HCT116 (cell line): ENCODE data around the gene LRRC42. TPM values are rescaled to one million over a fixed set of nuclear protein-coding genes. Genes with fewer than 3 reads are reported as not detected.
"Not testable (repeated sequence)": the region's sequence is repeated elsewhere in the genome, so short reads cannot be mapped to it uniquely, and the experiment has no call there.

Source experiments
- ATAC-seq: fragments of 200-7000 bp; cut with Tn5 transposase; 2 replicates; pipeline ENCODE4 v1.9.1; 2020; ENCODE audit warnings: mild to moderate bottlenecking, moderate library complexity
- BruUV-seq: library from RNA; stranded (reverse); fragments of 400-500 nt; replicated peaks from 2 replicates; lab custom pipeline; 2021; lab: Mats Ljungman, UMichigan
- CTCF ChIA-PET: fragments of 300-600 bp; sonication (Branson Sonifier 250); formaldehyde crosslinking; loops from one replicate; lab custom pipeline; 2021; ENCODE audit warnings: antibody characterized with exemption; lab: Charles Lee
- POLR2A ChIA-PET: fragments of 300-600, 350-600 bp; sonication (Branson Sonifier 250); formaldehyde crosslinking; loops from one replicate; lab custom pipeline; 2021; ENCODE audit warnings: antibody characterized with exemption; lab: Charles Lee
- RAD21 ChIA-PET, 2 experiments: fragments of 300-600 bp; sonication (Branson Sonifier 250); formaldehyde crosslinking; loops; one replicate each; lab custom pipeline; 2023; ENCODE audit warnings: low total read pairs in 2 of 2; ENCODE audit not compliant: uncharacterized antibody in 2 of 2, unreplicated experiment in 2 of 2, low non-redundant PET in 1 of 2; lab: Charles Lee
- DNase-seq: peaks from one replicate; pipeline ENCODE4 v3.0.0-alpha.2; 2010; ENCODE audit warnings: low read depth, low spot score
- H2AFZ ChIP-seq: fragments of 200-600 bp; shearing (Covaris generic), sonication (generic); 2 replicates; pipeline ENCODE4 v1.6.1; 2017; ENCODE audit warnings: low read depth, mixed run types, mixed read lengths, antibody characterized with exemption, low read length; ENCODE audit not compliant: poor library complexity, severe bottlenecking
- H3K27ac ChIP-seq: 2 replicates; pipeline ENCODE4 v1.5.1; 2012; ENCODE audit warnings: low read depth, low read length
- H3K27me3 ChIP-seq: fragments of 200-600 bp; sonication (generic); 2 replicates; pipeline ENCODE4 v1.6.1; 2016; ENCODE audit warnings: mixed run types, low read length, mixed read lengths; ENCODE audit not compliant: insufficient read depth
- H3K36me3 ChIP-seq, 2 experiments: fragments of 200-500 bp in 1 of 2; fragments of 200-600 bp in 1 of 2; sonication (Bioruptor generic) in 1 of 2; sonication (generic) in 1 of 2; 2 replicates each; pipeline versions ENCODE4 v1.5.1 to v1.6.1; 2014 to 2016; ENCODE audit warnings: low read length in 2 of 2, inconsistent platforms in 1 of 2, mixed read lengths in 1 of 2, mixed run types in 1 of 2; ENCODE audit not compliant: insufficient read depth in 2 of 2, control insufficient read depth in 1 of 2
- H3K4me1 ChIP-seq, 2 experiments: fragments of 200-600 bp in 1 of 2; sonication (generic) in 1 of 2; 2 replicates each; pipeline versions ENCODE4 v1.5.1 to v1.6.1; 2012 to 2017; ENCODE audit warnings: low read length in 2 of 2, inconsistent platforms in 1 of 2, mild to moderate bottlenecking in 1 of 2, mixed read lengths in 1 of 2, mixed run types in 1 of 2, moderate library complexity in 1 of 2; ENCODE audit not compliant: insufficient read depth in 2 of 2, control insufficient read depth in 1 of 2
- H3K4me2 ChIP-seq: fragments of 200-600 bp; sonication (generic); 2 replicates; pipeline ENCODE4 v1.6.1; 2017; ENCODE audit warnings: mixed run types, low read length, mixed read lengths
- H3K4me3 ChIP-seq, 2 experiments: fragments of 200-600 bp in 1 of 2; sonication (generic) in 1 of 2; replicated peaks in 1 of 2; 2 replicates each; pipeline ENCODE4 v1.5.1; 2011 to 2016; ENCODE audit warnings: low read length in 2 of 2, control low read depth in 1 of 2, low read depth in 1 of 2, mild to moderate bottlenecking in 1 of 2, mixed read lengths in 1 of 2, mixed run types in 1 of 2
- H3K79me2 ChIP-seq: fragments of 200-600 bp; sonication (generic); 2 replicates; pipeline ENCODE4 v1.6.1; 2017; ENCODE audit warnings: mild to moderate bottlenecking, mixed run types, low read length, moderate library complexity, mixed read lengths; ENCODE audit not compliant: insufficient read depth
- H3K9ac ChIP-seq: fragments of 200-600 bp; sonication (generic); 2 replicates; pipeline ENCODE4 v1.6.1; 2016; ENCODE audit warnings: low read length, mixed read lengths
- H3K9me2 ChIP-seq: fragments of 200-600 bp; sonication (generic), shearing (Covaris generic); 2 replicates; pipeline ENCODE4 v1.6.1; 2017; ENCODE audit warnings: mixed run types, mild to moderate bottlenecking, moderate library complexity; ENCODE audit not compliant: insufficient read depth
- H3K9me3 ChIP-seq, 2 experiments: fragments of 200-500 bp in 1 of 2; fragments of 200-600 bp in 1 of 2; sonication (Bioruptor generic) in 1 of 2; sonication (generic) in 1 of 2; 2 replicates each; pipeline ENCODE4 v1.6.1; 2014 to 2017; ENCODE audit warnings: low read length in 2 of 2, mixed read lengths in 2 of 2, inconsistent platforms in 1 of 2, low read depth in 1 of 2, mild to moderate bottlenecking in 1 of 2, mixed run types in 1 of 2, moderate library complexity in 1 of 2; ENCODE audit not compliant: control insufficient read depth in 1 of 2, insufficient read depth in 1 of 2
- H4K20me1 ChIP-seq: fragments of 200-600 bp; sonication (generic), shearing (Covaris generic); 2 replicates; pipeline ENCODE4 v1.6.1; 2017; ENCODE audit warnings: mixed run types, mild to moderate bottlenecking, moderate library complexity; ENCODE audit not compliant: insufficient read depth
- CBX3 ChIP-seq: IDR thresholded peaks from 2 replicates; pipeline ENCODE4 v1.6.1; 2012; ENCODE audit warnings: low read depth
- EGR1 ChIP-seq: IDR thresholded peaks from 2 replicates; pipeline ENCODE4 v1.6.1; 2012; ENCODE audit warnings: low read depth
- EZH2 ChIP-seq: fragments of 200-600 bp; sonication (generic); IDR thresholded peaks from 2 replicates; pipeline ENCODE4 v1.6.1; 2017; ENCODE audit warnings: antibody characterized with exemption, mixed run types
- EZH2phosphoT487 ChIP-seq: fragments of 200-600 bp; IDR thresholded peaks from 2 replicates; pipeline ENCODE4 v1.6.1; 2018; ENCODE audit warnings: antibody characterized with exemption, borderline replicate concordance
- FOSL1 ChIP-seq: IDR thresholded peaks from 2 replicates; pipeline ENCODE4 v1.6.1; 2012; ENCODE audit warnings: low read depth
- POLR2A ChIP-seq: IDR thresholded peaks from 2 replicates; pipeline ENCODE4 v1.7.0; 2011; ENCODE audit warnings: borderline replicate concordance; ENCODE audit not compliant: insufficient read depth, insufficient read length; ENCODE audit errors: extremely low read depth
- POLR2AphosphoS5 ChIP-seq: IDR thresholded peaks from 2 replicates; pipeline ENCODE4 v1.6.1; 2011; ENCODE audit warnings: mild to moderate bottlenecking, low read depth, low read length, moderate library complexity
- REST ChIP-seq: IDR thresholded peaks from 2 replicates; pipeline ENCODE4 v1.6.1; 2012; ENCODE audit warnings: low read depth
- SRF ChIP-seq: IDR thresholded peaks from 2 replicates; pipeline ENCODE4 v1.6.1; 2012; ENCODE audit warnings: low read depth
- YY1 ChIP-seq: IDR thresholded peaks from 2 replicates; pipeline ENCODE4 v1.6.1; 2011; ENCODE audit warnings: low read length, low read depth, moderate library complexity, mild to moderate bottlenecking; ENCODE audit not compliant: insufficient replicate concordance; ENCODE audit errors: extremely low read depth
- ZNF274 ChIP-seq: fragments of 200-500 bp; sonication (Bioruptor generic); IDR thresholded peaks from 2 replicates; pipeline ENCODE4 v1.6.1; 2014; ENCODE audit warnings: mild to moderate bottlenecking, low read depth, low read length, inconsistent platforms
- intact Hi-C: fragments of 100-400 bp; cut with micrococcal nuclease; formaldehyde crosslinking; loops from 2 replicates; pipeline ENCODE4 v1.10.0; 2022
- total RNA-seq: library from RNA; stranded (reverse); gene quantifications from one replicate; pipeline ENCODE4 v1.2.1, GENCODE V29; 2021; ENCODE audit not compliant: unreplicated experiment
- TF ChIP-seq, protein P1 (sequence below): IDR thresholded peaks from 2 replicates; pipeline ENCODE4 v1.6.1; 2011; ENCODE audit warnings: mild to moderate bottlenecking, low read length, moderate library complexity; ENCODE audit not compliant: insufficient replicate concordance; ENCODE audit errors: extremely low read depth
- TF ChIP-seq, protein P2 (sequence below): IDR thresholded peaks from 2 replicates; pipeline ENCODE4 v1.6.1; 2012

Gene LRRC42
- total RNA-seq, 1 experiment from 2014 or later = 62.5 TPM

DNA sequence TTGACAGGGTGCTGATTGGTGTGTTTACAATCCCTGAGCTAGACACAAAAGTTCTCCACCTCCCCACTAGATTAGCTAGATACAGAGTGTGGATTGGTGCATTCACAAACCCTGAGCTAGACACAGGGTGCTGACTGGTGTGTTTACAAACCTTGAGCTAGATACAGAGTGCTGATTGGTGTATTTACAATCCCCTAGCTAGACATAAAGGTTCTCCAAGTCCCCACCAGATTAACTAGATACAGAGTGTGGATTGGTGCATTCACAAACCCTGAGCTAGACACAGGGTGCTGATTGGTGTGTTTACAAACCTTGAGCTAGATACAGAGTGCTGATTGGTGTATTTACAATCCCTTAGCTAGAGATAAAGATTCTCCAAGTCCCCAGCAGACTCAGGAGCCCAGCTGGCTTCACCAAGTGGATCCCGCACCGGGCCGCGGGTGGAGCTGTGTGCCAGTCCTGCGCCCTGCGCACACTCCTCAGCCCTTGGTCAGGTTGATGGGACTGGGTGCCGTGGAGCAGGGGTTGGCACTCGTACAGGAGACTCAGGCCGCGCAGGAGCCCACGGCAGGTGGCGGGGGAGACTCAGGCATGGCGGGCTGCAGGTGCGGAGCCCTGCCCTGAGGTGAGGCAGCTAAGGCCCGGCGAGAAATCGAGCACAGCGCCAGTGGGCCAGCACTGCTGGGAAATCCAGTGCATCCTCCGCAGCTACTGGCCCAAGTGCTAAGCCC is 57.8 kb downstream of the LRRC42 start:
- H2AFZ ChIP-seq, POLR2A ChIA-PET, CTCF ChIA-PET, BruUV-seq, H4K20me1 ChIP-seq, H3K4me1 ChIP-seq, intact Hi-C loops, H3K4me3 ChIP-seq, H3K36me3 ChIP-seq, H3K9ac ChIP-seq, H3K9me3 ChIP-seq, DNase-seq, ATAC-seq, H3K27ac ChIP-seq, H3K27me3 ChIP-seq, H3K79me2 ChIP-seq, H3K9me2 ChIP-seq, RAD21 ChIA-PET, H3K4me2 ChIP-seq: not testable (repeated sequence)

DNA sequence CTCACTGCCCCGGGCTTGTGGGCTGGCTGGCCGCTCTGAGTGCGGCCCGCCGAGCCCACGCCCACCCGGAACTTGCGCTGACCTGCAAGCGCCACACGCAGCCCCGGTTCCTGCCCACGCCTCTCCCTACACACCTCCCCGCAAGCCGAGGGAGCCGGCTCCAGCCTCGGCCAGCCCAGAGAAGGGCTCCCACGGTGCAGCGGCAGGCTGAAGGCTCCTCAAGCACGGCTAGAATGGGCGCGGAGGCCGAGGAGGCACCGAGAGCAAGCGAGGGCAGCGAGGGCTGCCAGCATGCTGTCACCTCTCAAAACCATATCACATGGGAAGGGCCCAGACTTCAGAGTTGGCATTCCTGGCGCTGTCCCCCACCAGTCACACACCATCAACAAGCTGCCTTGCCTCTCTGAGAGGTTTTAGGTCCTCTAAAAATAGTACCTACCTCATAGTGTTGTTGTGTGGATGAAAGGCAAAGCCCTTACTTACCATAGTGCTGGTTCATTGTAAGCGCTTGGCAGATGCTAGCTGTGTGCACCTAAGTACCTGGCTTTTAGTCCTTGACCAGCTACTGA is 58.4 kb downstream of the LRRC42 start:
- no peak for DNase-seq
- Histone ChIP-seq H3K36me3 (no peaks in the 10 kb centered on the region), H3K9ac (no peak overlapping the region), H3K27me3 (no peaks in the 10 kb centered on the region), H4K20me1 (no peaks in the 10 kb centered on the region), H3K79me2 (no peaks in the 10 kb centered on the region), H3K4me1 (no peaks in the 10 kb centered on the region), H3K4me3 (no peak overlapping the region), H3K9me3 (no peaks in the 10 kb centered on the region), H3K9me2 (no peaks in the 10 kb centered on the region), H2AFZ (no peak overlapping the region), H3K27ac (no peak overlapping the region), H3K4me2 (no peak overlapping the region)
- ChIA-PET RAD21 (no interaction called here), POLR2A (no interaction called here), CTCF (no interaction called here)
- no peak for ATAC-seq
- BruUV-seq = no TSS peak
- intact Hi-C loops = no loop called here
- TF ChIP-seq POLR2A (no peak), EZH2phosphoT487 (no peak), ZNF274 (no peak), EZH2 (no peak), EGR1 (no peak), POLR2AphosphoS5 (no peak), YY1 (no peak), CBX3 (no peak), SRF (no peak), FOSL1 (no peak), REST (no peak)
- TF ChIP-seq, protein P1, sequence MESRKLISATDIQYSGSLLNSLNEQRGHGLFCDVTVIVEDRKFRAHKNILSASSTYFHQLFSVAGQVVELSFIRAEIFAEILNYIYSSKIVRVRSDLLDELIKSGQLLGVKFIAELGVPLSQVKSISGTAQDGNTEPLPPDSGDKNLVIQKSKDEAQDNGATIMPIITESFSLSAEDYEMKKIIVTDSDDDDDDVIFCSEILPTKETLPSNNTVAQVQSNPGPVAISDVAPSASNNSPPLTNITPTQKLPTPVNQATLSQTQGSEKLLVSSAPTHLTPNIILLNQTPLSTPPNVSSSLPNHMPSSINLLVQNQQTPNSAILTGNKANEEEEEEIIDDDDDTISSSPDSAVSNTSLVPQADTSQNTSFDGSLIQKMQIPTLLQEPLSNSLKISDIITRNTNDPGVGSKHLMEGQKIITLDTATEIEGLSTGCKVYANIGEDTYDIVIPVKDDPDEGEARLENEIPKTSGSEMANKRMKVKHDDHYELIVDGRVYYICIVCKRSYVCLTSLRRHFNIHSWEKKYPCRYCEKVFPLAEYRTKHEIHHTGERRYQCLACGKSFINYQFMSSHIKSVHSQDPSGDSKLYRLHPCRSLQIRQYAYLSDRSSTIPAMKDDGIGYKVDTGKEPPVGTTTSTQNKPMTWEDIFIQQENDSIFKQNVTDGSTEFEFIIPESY = no peak
- TF ChIP-seq, protein P2, sequence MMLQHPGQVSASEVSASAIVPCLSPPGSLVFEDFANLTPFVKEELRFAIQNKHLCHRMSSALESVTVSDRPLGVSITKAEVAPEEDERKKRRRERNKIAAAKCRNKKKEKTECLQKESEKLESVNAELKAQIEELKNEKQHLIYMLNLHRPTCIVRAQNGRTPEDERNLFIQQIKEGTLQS = no peak
